GM21576 (cell line): ENCODE measurements around the gene EXOC3L2.

Experiments used
- ATAC-seq: cut with Tn5 transposase; IDR thresholded peaks from one replicate; pipeline ENCODE4 v1.9.1; 2021; ENCODE audit warnings: mild to moderate bottlenecking, moderate library complexity; ENCODE audit not compliant: unreplicated experiment

The EXOC3L2 gene

GRCh38 chr19:45180936-45181335, 64.3 kb downstream of the EXOC3L2 start:
- no peak for ATAC-seq

- ATAC-seq = no peak
Measured at GRCh38 chr19:45179892-45180370, 65.3 kb downstream of the EXOC3L2 start.

- no peak for ATAC-seq
Measured at GRCh38 chr19:45179072-45179891, 65.9 kb downstream of the EXOC3L2 start.

DNA sequence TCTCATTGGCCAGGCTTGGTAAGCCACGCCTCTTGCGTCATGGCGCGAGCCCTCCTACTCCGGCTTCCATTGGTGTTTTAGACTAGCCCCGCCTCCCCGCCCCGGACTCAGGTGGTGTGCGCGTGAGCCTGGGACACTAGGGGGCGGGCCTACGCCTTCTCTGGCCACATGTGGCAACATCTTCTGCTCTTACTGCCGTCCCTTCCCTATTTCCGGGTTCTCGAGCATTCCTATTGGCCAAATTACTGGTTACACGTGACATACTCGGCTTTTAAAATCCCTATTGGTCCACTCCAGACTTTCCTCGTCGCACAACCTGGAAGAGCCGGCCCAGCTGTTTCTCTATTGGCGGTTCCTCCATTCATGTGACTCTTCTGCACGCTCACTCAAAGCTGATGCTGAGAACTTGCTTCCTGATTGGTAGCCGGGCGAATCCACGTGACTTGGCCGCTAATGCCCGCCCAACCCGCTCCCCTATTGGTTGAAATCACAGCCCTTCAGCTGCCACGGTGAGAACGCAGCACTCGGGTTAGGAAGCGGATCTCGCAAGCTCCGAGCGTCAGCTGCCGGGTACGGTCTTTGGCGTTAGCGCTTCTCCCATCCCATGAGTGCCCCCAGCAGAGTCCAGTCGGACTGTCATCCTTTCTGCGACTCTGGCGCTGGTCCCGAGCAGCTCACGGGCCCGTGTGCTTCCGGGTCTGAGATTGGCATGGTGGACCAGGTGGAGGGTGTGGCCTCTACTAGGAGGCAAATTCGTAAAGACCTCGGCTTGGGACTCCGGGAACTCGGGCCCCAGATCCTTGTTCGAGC, 66.7 kb downstream of the EXOC3L2 start, which contains the start of gene BLOC1S3:
Gene BLOC1S3 (plus strand): TSS at position 523 of the 810 bp plus-strand sequence. CDS start 513 bp downstream, outside the sequence.
- peak; percentile 74 for ATAC-seq

DNA sequence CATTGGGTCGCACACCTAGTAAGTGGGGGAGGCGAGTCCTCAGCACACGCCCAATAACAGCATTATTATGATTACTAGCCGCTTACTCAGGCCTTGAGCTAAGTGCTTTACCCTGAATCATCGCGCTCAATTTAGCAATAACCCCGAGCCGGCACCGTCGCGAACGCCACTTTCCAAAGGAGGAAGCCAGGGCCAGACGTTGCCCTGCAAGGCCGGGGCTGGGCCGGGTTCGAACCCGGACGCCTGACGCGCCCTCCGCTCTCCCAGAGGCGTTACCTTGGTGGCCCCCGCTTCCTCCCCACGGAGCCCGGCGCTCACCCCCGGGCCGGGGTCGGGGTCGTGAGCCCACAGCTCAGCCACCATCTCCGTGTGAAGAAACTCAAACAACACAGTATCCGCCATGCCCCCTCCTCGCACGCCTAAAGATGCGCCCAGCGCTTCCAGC, 67.4 kb downstream of the EXOC3L2 start, which contains the start of gene TRAPPC6A:
Gene TRAPPC6A (minus strand): TSS at position 421 of the 445 bp plus-strand sequence. CDS start 19 bp downstream, at position 402.
- ATAC-seq = peak; percentile 4

DNA sequence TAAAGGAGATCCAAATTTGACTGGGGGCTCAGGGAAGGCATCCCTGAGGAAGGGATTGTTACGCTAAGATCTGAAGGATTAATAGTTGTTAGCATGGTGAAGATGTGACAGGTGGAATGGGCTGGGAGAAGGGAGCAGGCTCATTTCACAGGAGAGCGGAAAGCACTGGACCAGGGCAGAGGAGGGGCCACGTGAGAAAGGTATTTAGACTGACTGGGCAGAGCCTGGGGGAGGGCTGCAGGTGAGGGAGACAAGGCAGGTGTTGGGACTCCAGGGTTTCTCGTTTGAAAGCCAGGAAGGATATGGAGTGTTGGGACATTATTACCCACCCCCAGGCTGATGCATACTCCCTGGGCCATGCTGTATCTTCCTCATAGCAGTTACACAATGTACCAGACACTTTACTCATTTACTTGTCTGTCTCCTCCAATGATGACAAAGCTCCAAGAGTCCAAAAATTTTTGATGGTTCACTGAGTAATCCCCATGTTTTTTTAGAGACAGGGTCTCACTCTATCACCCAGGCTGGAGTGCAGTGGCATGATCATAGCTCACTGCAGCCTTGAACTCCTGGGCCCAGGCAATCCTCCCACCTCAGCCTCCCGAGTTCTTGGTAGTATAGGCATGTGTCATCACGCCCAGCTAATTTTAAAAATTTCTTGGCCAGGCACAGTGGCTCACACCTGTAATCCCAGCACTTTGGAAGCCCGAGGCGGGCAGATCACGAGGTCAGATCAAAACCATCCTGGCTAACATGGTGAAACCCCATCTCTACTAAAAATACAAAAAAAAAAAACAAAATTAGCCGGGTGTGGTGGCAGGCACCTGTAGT, 69.5 kb downstream of the EXOC3L2 start:
- no peak for ATAC-seq

- no peak for ATAC-seq
Measured at GRCh38 chr19:45173816-45174215, 71.4 kb downstream of the EXOC3L2 start.

GRCh38 chr19:45172611-45173208, 72.5 kb downstream of the EXOC3L2 start:
- no peak for ATAC-seq

DNA sequence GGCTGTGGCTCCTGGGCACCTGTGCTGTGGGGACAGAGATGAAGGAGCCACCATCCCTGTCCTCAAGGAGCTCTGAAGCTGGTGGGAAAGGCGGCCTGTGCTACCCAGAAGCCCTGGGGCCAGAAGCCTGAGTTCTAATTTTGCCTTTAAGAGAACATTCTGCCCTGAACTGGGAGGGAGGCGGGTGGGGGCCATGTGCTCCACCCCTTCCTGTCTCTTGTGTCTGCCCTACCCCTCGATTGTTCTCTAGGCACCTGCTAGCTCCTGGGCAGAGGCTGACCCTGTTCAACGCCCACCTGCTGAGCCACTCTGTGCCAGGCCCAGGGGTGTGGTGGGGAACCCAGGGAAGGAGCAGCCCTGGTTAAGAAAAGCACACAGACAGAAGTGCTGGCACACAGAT, 73.0 kb downstream of the EXOC3L2 start:
- ATAC-seq = no peak

DNA sequence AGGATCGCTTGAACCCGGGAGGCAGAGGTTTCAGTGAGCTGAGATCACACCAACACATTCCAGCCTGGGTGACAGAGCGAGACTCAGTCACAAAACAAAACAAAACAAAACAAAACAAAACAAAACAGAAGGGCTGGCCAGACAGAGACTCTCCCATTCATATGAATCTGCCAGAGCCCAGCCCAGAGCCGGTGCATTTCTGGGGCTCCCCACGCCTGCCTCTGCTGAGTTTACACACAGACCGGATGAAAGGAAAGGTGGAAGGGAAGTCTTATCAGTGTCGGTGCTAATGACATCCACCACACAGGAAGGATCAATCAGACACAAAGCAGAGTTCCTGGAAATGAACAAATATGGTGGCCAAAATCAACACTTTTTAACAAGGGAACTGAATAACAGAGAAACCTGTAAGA, 74.0 kb downstream of the EXOC3L2 start:
- no peak for ATAC-seq

DNA sequence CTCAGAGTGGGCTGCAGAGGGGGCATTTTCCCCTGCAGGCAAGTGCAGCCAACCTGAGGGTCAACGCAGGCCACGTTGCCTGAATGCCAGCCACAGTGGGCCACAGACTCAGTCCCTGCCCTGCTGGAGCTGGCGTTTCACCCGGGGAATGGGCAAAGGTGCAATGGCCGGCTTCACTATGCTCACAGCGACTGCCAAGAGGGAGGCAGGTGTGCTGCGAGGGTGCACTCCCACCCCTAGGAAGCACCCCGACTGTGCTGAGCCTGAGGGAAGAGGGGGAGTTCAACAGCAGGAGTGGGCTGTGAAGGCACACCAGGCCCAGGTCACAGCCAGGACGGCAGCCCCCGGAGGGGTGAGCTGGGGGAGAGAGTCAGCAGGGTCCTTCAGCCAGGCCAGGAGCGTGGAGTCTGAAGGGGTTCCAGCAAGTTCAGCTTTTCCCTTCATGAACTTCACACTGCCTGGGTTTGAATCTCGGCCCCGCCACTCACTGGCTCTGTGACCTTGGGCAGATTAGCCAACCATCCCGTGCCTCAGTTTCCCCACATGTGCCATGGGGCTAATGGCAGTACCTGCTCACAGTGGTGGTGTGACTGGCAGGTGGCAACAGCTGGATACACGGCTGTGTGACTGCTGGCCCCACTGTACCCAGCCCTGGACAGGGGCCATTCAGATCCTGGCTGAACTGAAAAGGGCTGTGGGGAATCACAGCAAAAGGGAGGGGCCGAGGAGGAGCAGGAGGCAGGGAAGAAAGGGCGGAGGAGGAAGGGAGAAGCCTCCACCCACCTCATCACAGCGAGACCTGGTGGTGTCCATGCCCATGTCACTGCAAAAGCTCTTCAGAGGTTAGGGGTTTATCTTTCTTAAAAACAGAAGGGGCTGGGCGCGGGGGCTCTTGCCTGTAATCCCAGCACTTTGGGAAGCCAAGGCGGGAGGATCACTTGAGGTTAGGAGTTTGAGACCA, 74.8 kb downstream of the EXOC3L2 start:
- no peak for ATAC-seq

- no peak for ATAC-seq
Measured at GRCh38 chr19:45169602-45170001, 75.6 kb downstream of the EXOC3L2 start.

DNA sequence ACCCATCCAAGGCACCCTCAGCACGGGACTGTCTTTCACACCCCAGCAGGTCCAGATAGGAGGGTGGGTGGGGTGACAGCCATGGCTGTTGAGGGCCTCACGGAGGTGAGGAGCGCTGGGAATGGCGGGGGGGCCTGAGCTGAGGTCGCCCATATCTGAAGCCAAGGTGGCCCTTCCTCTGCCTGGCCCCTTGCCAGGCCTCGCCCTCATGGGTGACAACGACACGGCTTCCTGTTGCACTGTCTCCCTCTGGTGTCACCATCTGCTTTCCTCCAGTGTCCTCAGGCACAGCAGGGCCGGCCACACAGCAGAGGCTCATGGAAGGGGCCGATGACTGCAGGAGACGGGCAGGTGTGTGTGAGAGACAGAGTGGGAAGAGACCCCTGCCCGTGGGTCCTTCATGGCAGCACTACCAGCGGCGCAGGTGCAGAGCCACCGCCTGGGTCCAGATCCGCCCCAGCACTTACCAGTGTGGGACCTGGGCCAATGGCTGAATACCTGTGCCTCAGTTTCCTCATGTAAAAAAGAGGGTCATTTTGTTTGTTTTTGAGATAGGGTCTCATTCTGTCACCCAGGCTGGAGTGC, 76.3 kb downstream of the EXOC3L2 start:
- no peak for ATAC-seq

DNA sequence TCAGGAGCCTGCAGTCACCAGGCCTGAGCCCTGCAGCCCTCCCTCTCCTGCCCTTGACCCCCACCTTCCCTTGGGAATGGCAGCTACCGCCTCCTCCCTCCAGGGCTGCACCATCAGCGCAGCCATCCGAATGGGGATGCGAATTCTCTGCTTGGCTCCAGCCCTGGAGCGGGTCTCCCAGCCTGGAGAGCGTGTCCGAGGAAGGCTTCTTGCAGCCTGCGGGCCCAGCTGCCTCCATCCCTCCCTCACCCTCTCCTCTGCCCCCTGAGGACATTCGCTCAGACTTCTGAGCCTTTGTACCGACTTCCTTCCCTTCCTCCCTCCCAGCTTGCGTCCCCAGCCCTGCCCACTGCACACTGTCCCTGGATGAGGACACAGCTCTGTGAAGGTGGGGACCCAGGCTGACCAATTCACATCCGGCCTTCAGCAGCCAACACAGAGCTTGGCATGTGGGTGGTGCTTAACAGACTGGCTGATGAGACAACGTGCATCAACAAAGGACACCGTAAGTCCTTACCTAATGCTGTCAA, 78.4 kb downstream of the EXOC3L2 start:
- no peak for ATAC-seq

GRCh38 chr19:45164577-45165335, 80.5 kb downstream of the EXOC3L2 start:
- ATAC-seq = peak; percentile 63

GRCh38 chr19:45163751-45164460, 81.3 kb downstream of the EXOC3L2 start:
- ATAC-seq = no peak

- ATAC-seq = no peak
Measured at GRCh38 chr19:45163156-45163555, 82.1 kb downstream of the EXOC3L2 start.
